GM19043 (cell line): ENCODE measurements around the gene DCAF10.
A peak's percentile ranks its signal among the peaks of the same experiment; 100 is the strongest.
"Not testable (repeated sequence)": the region's sequence is repeated elsewhere in the genome, so short reads cannot be mapped to it uniquely, and the experiment has no call there.

Source experiments
- ATAC-seq: cut with Tn5 transposase; IDR thresholded peaks from one replicate; pipeline ENCODE4 v1.9.1; 2021; ENCODE audit warnings: low read depth; ENCODE audit not compliant: unreplicated experiment

DCAF10 gene

DNA sequence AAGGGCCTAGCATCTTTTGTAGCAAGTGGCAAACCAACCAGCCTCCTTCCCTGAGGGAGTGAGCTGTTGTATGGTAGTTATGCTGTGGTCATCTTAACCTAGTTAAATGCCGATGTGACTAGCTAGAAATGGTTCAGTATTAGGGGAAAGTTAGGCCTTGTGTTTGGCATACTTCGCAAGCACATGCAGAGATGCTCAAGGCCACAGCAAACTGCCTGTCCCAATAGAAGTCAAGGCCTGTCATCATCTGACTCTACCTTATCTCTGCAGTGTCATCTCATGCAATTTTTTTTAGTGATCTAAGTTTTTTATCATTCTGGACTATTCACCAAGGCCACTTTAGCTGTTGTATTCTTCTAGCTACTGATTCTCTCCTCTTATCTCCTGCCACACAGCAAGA, 10.5 kb upstream of the DCAF10 start:
- ATAC-seq = no peak

DNA sequence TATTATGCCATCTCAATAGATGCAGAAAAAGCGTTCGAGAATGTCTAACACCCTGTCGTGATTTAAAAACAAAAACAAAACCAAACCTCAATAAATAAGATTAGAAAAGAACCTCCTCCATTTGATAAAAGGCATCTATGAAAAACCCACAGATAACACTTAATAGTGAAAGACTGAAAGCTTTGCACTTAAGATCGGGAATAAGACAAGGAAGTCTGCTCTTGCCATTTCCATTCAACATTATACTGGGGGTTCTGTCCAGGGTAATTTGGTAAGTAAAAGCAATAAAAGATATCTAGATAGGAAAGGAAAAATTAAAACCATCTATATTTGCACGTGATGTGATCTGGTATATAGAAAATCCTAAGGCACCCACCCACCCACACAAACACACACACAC, 8.5 kb upstream of the DCAF10 start:
- ATAC-seq = no peak

DNA sequence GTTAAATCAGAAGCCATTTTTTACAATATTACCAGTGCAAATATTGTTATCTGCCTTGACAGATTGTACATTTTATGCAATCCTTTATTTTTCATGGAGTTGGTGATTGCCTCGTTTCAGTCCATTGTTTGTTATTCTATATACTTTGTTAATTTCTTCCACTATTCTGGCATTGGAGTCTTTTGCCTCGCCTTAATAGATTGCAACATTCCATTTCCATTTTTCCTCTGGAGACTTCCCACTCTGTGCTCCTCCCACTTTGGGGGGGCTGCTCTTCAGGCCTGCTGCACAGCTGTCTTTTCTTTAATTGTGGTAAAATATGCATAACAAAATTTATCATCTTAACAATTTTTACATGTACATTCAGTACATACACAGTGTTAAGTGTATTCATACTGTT, 4.4 kb upstream of the DCAF10 start:
- ATAC-seq = no peak

DNA sequence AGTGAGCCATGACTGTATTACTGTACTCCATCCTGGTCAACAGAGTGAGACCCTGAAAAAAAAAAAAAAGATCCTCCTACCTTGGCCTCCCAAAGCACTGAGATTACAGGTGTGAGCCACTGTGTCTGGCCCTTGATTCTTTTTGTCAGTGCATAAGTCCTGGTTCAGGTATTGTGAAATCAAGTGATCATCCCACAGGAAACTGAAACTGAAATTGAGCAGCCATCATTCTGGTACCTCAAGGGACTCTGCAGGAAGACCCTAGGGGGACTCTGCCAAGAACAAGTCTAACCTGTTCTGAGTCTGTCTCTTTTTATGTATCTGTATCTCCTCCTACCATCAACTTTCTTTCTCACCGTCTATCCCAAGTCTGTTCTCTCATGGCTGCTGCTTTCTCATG, 1.9 kb upstream of the DCAF10 start:
- ATAC-seq = no peak

DNA sequence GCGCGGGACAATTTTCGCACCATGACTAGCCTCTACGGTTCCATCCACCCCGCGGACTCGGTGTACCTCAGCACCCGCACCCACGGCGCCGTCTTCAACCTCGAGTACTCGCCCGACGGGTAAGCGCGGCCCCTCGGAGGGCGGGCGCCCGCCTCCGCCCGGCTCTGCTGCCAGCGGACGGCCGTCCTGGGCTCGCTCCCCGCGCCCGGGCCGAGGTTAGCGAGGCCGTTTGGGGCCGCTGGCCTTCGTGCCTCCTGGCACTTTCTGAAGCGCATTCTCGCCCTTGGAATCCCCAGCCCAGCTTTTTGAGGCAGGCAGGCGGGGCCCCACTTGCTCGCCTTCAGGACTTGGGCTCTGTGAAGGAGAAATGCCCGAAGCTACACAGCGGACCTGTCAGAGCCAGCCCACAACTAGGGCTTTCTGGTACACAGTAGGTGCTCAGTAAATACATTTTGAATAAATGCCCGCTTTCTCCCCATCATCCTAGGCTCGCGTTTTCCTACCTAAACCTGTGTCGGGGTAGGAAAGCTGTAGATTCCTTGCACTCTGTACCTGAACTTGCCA, 772 bp downstream of the DCAF10 start:
- peak; percentile 34 for ATAC-seq

DNA sequence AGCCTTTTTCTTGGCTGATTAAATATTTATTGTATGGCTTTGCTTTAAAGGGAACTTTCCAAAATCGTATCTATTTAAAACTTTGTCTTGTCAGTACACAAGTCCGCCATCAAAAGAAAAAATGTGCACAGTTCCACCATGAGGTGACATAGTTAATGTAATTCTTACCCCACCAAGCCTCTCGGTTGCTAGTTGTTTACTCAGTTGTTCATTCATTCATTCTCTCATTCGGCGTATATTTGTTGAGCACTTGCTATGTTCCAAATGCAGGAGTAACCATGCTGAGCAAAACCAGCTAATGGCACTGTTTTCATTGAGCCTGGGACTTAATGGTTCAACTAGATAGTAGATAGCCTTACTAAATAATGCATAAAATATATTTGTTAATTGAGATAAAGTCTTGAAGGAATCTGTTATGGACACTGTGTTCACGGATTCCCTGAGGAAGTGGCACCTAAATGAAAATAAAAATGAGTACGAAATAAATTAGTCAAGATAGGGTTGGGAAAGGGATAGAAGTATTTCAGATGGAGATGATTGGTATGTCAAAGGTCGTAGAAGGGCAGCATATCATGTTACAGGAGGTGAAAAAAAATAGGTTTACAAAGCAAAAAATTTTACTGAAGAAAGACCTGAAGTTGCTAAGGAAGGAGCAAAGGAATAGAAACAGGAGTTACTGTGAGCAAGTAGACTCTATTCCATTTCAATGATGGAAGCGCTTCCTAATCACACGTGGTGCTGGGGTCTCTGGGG, 1.5 kb downstream of the DCAF10 start:
- no peak for ATAC-seq

DNA sequence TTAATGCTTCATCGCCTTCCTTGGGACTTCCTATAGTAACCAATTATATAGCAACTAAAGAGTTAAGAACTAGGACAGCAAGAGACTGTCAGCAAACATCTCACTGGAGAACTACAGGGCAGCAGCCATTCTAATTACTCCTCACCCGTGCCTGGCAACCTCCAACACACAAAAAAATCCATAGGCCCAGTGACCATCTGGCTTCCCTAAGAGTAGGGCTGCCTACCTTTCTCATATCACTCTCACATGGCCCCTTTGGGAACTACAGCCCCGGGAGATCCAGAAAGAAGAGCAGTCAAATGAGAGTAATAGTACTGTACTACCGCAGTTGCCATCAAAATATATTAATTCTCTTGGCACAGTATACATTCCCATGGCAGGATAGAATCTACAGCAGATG, 5.7 kb downstream of the DCAF10 start:
- ATAC-seq = no peak

DNA sequence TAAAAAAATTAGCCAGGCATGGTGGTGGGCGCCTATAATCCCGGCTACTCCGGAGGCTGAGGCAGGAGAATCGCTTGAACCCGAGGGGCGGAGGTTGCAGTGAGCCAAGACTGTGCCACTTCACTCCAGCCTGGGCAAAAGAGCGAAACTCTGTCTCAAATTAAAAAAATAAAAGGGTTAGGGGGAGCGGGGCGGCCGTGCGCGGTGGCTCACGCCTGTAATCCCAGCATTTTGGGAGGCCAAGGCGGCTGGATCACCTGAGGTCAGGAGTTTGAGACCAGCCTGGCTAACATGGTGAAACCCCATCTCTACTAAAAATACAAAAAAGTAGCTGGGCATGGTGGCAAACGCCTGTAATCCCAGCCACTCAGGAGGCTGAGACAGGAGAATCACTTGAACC, 9.1 kb downstream of the DCAF10 start:
- ATAC-seq = not testable (repeated sequence)

DNA sequence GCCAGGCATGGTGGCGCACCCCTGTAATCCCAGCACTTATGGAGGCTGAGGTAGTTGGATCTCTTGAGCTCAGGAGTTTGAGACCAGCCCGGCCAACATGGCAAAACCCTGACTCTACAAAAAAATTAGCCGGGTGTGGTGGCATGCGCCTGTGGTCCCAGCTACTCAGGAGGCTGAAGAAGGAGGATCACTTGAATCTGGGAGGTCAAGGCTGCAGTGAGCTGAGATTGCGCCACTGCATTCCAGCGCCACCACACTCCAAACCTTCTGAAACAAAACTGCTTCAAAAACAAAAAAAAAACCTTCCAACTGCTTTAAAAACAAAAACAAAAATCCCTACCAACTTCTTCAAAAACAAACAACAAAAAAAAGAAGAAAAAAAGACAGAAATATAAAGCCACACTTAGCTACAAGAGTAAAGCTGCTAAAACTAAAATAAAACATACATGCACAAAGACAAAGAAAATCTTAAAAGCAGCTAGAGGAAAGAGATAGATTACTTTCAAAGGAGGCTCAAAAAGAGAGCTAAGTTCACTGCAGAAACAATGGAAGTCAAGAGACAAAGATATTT, 11.4 kb downstream of the DCAF10 start:
- no peak for ATAC-seq

DNA sequence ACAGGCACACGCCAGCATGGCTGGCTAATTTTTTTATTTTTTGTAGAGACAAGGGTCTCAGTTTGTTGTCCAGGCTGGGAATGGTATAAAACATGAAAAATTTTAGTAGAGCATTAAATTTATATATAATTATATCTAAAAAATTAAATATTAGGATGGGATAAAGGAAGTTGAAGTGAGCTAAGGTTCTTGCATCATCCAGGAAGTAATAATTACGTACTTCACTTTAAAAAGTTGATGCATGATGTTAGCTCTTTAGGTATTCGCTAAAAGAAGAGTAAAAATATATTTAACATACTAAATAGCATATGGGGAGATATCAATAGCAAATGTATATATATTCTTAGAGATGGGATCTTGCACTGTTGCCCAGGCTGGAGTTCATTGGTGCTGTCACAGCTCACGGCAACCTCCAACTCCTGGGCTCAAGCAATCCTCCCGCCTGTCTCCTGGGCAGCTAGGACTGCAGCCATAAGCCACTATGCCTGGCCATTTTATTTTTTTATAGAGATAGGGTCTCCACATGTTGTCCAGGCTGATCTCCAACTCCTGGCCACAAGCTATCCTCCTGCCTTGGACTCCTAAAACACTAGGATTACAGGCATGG, 12.3 kb downstream of the DCAF10 start:
- no peak for ATAC-seq

DNA sequence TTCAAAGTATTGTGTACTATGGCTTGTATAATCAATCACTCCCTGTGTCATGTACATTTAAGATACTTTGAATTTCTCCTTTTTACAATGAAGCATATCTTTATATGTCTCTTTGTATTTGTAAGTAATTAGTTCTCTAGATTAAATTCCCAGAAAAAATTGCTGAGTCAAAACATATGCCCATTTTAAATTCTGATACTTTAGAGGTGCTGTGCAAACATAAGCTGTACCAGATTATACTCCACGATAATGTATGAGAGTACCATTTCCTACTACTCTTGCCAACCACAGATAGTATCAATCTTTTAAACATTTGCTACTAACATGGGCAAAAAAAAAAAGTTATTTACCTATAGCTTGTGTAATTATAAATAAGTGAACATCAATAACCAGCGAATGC, 18.3 kb downstream of the DCAF10 start:
- ATAC-seq = no peak

DNA sequence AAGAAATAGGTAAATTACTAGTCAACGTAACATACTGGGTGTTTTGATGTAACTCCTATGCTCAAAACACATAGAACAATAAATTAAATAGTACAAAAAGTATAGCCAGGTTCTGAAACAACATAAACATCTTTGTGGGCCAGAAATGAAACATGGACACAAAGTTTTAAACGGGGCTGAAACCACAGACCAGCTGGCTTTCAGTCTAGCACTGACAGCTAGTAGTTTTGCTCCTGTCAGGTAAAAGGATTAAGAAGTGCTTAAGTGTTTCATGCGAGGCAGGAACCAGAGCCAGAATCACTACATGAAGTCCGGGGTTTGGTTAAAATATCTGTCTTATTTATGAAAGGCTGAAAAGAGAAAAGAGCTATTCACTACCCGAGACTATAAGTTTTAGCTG, 19.5 kb downstream of the DCAF10 start:
- no peak for ATAC-seq

DNA sequence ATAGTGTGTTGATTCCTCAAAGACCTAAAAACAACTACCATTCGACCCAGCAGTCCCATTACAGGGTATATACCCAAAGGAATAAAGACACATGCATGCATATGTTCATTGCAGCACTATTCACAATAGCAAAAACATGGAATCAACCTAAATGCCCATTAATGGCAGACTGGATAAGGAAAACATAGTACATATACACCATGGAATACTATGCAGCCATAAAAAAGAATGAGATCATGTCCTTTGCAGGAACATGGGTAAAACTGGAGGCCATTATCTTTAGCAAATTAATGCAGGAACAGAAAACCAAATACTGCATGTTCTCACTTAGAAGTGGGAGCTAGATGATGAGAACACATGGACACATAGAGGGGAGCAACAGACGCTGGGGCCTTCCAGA, 24.6 kb downstream of the DCAF10 start:
- ATAC-seq = not testable (repeated sequence)

DNA sequence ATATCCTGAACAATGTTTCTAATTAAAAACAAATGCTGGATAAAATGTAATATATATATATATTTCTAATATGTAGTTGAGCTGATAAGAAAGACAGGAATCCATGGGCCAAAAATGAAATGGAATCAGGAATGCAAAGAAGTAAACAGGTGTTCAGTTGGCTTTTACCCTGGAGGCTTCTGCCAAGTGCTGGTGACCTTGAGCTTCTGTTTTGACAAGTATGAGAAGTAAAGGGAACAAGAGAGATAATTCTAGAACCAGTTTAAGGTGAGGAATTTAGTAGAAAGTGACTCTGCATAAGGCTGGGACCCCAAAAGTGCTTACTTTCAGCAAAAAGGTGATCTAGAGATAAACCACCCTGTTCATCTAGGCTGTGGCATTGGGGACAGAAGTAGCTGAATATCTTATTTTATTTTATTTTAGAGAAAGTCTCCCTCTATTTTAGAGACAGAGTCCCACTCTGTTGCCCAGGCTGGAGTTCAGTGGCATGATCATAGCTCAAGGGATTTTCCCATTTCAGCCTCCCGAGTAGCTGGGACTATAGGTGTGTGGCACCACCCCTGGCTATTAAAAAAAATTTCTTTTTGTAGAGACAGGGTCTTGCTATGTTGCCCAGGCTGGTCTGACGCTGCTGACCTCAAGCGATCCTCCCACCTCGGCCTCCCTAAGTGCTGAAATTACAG, 27.0 kb downstream of the DCAF10 start:
- ATAC-seq = no peak

DNA sequence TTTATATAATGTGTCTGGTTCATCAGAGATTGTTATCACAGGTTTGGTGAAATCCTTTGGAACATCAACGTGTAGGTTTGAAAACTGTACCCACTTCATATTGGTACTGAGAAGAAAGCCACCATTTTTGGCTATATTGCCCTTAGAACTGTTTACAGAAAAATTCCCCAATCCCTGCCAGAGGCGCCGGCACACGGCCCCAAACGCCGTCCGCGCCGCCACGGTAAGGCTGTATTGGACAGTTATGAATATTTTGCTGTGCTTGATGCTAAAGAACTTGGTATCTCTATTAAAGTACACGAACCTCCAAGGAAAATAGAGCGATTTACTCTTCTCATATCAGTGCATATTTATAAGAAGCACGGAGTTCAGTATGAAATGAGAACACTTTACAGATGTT, 35.2 kb downstream of the DCAF10 start:
- ATAC-seq = no peak

DNA sequence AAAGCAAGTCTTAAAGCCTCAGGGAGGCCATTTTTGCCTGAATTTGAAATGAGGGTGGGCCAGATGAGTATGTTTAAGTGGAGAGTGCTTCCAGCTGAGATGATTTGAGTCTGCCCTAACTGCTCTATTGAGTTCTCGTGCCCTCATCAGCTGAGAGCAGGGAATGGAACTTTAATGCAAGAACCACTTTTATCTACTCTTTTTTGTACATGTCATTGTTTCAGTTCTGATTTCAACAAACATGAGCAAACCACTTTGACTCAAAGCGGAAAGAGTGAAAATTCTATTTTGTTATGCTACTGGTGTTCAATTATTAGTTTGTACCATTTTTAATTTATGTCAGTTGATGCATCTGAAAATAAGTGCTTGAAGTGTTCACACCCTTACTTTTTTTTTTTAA, 35.8 kb downstream of the DCAF10 start:
- ATAC-seq = peak; percentile 72

DNA sequence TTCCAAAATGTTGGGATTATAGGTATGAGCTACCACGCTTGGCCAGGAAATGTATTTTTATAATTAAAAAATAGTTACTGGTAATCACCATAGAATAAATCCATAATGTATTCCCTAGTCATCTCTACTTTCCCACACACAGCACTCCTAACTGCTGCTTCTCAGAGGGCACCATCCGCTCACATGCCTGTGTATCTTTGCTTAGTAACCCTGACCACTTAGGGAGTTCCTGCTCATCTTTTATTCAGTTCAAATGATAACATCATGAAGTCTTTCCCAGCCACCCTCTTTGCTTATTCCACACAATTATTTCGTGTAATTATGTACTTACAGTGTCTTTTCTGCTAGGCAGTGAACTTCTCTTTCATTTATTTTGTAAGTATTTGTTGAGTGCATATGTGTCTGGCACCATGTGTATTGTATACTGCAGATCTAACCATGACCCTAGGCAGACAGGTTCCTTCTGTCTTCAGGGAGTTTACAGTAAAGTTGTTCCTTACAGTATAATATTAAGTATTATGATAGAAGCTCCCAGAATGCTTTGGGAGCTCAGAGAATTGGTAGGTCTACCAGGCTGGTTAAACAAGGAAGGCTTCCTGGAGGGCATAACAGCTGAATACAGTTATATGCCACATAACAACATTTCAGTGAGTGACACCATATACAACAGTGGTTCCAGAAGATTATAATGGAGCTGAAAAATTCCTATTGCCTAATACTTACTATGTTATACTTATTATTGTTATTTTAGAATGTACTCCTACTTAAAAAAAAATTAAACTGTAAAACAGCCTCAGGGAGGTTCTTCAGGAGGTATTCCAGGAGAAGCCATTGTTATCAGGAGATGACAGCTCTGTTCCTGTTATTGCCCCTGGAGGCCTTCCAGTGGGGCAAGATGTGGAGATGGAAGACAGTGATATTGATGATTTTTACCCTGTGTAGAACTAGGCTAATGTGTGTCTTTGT, 39.2 kb downstream of the DCAF10 start:
- ATAC-seq = no peak

DNA sequence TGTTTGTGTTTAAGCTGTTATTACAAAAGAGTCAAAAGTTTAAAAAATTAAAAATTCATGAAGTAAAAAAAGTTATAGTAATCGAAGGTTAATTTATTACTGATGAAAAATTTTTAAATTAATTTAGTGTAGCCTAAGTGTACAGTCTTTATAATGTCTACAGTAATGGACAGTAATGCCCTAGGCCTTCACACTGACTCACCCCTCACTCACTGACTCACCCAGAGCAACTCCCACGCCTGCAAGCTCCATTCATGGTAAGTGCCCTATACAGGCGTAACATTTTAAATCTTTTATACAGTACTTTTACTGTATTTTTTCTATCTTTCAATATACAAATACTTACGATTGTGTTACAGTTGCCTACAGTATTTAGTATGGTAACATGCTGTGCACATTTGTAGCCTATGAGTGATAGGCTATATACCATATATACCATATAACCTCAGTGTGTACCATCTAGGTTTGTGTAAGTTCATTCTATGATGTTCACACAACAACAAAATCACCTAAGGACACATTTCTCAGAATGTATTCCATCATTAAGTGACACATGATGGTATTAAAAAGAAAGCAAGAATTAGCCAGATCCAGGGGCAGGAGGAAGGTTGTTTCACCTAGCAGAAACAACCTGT, 40.1 kb downstream of the DCAF10 start:
- no peak for ATAC-seq

DNA sequence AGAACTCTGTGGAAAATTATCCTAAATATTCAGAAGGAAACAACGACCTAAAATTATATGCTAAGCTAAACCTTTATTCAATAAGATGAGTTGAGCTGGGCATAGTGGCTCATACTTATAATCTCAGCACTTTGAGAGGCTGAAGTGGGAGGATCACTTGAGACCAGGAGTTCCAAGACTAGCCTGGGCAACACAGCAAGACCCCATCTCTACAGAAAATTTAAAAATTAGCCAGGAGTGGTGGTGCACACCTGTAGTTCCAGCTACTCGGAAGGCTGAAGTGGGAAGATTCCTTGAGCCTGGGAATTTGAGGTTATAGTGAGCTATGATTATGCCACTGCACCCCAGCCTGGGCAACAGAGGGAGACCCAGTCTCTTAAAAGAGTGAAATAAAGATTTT, 51.6 kb downstream of the DCAF10 start:
- no peak for ATAC-seq

DNA sequence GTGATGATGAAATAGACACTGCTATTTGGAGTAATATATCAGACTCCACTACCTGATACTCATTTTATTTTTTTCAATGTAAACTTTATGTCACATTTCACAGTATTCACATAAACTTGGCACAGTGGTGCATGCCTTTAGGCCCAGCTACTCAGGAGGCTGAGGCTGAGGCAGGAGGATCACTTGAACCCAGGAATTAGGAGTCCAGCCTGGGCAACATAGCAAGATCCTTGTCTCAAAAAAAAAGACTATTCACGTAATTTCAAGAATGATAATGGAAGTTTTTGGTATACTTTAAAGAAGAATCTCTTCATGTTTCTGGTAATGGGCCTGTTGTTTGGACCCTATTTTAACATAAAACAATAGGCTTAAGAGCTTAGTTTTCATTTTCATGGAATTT, 56.0 kb downstream of the DCAF10 start:
- no peak for ATAC-seq
